Astrocyte (in vitro differentiated cells and primary cell): ENCODE measurements around the gene GLIS2. TPM values are rescaled to one million over a fixed set of nuclear protein-coding genes. Genes with fewer than 3 reads are reported as not detected.
A peak's percentile ranks its signal among the peaks of the same experiment; 100 is the strongest.

Experiments
- DNase-seq: peaks from one replicate; pipeline ENCODE4 v3.0.0-alpha.2; 2010; ENCODE audit warnings: low read depth
- FAIRE-seq: peaks from 2 replicates; lab custom pipeline; 2011; peaks lifted over from hg19 to GRCh38; lab: Jason Lieb, UNC
- H2AFZ ChIP-seq: 2 replicates; pipeline ENCODE4 v1.6.0; 2012; ENCODE audit warnings: low read depth, low read length, inconsistent platforms
- H3K27ac ChIP-seq: 2 replicates; pipeline ENCODE4 v1.5.1; 2011; ENCODE audit warnings: low read depth, low read length, inconsistent platforms
- H3K27me3 ChIP-seq: 2 replicates; pipeline ENCODE4 v1.6.0; 2011; ENCODE audit warnings: low read length, inconsistent platforms; ENCODE audit not compliant: insufficient read depth
- H3K36me3 ChIP-seq: 2 replicates; pipeline ENCODE4 v1.5.1; 2011; ENCODE audit warnings: low read length, inconsistent platforms; ENCODE audit not compliant: insufficient read depth
- H3K4me1 ChIP-seq: 2 replicates; pipeline ENCODE4 v1.5.1; 2011; ENCODE audit warnings: low read length, inconsistent platforms; ENCODE audit not compliant: insufficient read depth
- H3K4me2 ChIP-seq: 2 replicates; pipeline ENCODE4 v1.6.0; 2012; ENCODE audit warnings: low read length, inconsistent platforms
- H3K4me3 ChIP-seq: 2 replicates; pipeline ENCODE4 v1.5.1; 2011; ENCODE audit warnings: low read depth, mild to moderate bottlenecking, low read length, inconsistent platforms; ENCODE audit not compliant: insufficient read depth
- H3K79me2 ChIP-seq: 2 replicates; pipeline ENCODE4 v1.6.0; 2012; ENCODE audit warnings: mild to moderate bottlenecking, low read length, inconsistent platforms; ENCODE audit not compliant: insufficient read depth
- H3K9ac ChIP-seq: 2 replicates; pipeline ENCODE4 v1.6.0; 2012; ENCODE audit warnings: mild to moderate bottlenecking, low read length, inconsistent platforms
- H3K9me3 ChIP-seq: 2 replicates; pipeline ENCODE4 v1.5.1; 2012; ENCODE audit warnings: low read depth, mild to moderate bottlenecking, low read length, inconsistent platforms; ENCODE audit not compliant: insufficient read depth
- H4K20me1 ChIP-seq: 2 replicates; pipeline ENCODE4 v1.6.0; 2012; ENCODE audit warnings: low read length, inconsistent platforms; ENCODE audit not compliant: insufficient read depth
- H3K27ac Mint-ChIP-seq: one replicate; pipeline ENCODE4 v1.8.0; 2021; ENCODE audit warnings: mild to moderate bottlenecking, mixed read lengths; ENCODE audit not compliant: unreplicated experiment
- H3K27me3 Mint-ChIP-seq: one replicate; pipeline ENCODE4 v1.8.0; 2021; ENCODE audit warnings: low read depth, mixed read lengths; ENCODE audit not compliant: unreplicated experiment
- H3K36me3 Mint-ChIP-seq: one replicate; pipeline ENCODE4 v1.8.0; 2021; ENCODE audit warnings: low read depth, mixed read lengths; ENCODE audit not compliant: unreplicated experiment
- H3K4me1 Mint-ChIP-seq: one replicate; pipeline ENCODE4 v1.8.0; 2021; ENCODE audit warnings: low read depth, mixed read lengths; ENCODE audit not compliant: unreplicated experiment
- H3K4me3 Mint-ChIP-seq: one replicate; pipeline ENCODE4 v1.8.0; 2021; ENCODE audit warnings: mild to moderate bottlenecking, moderate library complexity, mixed read lengths; ENCODE audit not compliant: unreplicated experiment
- H3K9me3 Mint-ChIP-seq: one replicate; pipeline ENCODE4 v1.8.0; 2021; ENCODE audit warnings: mild to moderate bottlenecking, mixed read lengths; ENCODE audit not compliant: unreplicated experiment
- EZH2 ChIP-seq: IDR thresholded peaks from 2 replicates; pipeline ENCODE4 v1.6.1; 2012; ENCODE audit warnings: mild to moderate bottlenecking, low read length, inconsistent platforms; ENCODE audit not compliant: insufficient read depth
- total RNA-seq: library from RNA; stranded (reverse); gene quantifications from 2 replicates; pipeline ENCODE4 v1.2.1, GENCODE V29; 2021
- TF ChIP-seq, protein P1 (sequence below): IDR thresholded peaks from 2 replicates; pipeline ENCODE4 v1.5.1; 2011; ENCODE audit warnings: low read depth, mild to moderate bottlenecking, inconsistent platforms, low read length, moderate library complexity; ENCODE audit not compliant: insufficient read depth

The GLIS2 gene
- total RNA-seq, 1 donor from 2014 or later: 18.9 TPM

DNA sequence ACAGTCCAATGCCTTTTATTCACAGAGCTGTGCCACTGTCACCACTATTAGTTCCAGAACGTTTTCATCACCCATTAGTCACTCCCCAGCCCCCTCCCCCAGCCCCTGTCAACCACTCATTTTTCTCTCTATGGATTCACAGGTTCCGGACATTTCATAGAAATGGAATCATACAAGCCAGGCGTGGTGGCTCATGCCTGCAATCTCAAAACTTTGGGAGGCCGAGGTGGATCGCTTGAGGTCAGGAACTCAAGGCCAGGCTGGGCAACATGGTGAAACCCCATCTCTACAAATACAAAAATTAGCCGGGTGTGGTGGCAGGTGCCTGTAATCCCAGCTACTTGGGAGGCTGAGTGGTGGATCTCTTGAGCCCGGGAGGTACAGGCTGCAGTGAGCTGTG, 36.0 kb downstream of the GLIS2 start:
- DNase-seq: no peak
- H3K27ac Mint-ChIP-seq: peak overlapping the region; percentile 48

DNA sequence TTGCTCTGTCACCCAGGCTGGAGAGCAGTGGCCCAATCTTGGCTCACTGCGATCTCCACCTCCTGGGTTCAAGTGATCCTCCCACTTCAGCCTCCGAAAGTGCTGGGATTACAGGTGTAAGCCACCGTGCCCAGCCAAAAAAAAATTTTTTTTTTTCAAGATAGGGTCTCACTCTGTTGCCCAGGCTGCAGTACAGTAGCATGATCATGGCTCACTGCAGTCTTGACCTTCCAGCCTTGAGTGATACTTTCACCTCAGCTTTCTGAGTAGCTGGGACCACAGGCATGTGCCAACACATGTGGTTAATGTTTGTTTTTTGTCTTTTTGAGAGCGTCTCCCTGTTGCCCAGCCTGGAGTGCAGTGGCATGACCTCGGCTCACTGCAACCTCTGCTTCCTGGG, 37.0 kb downstream of the GLIS2 start:
- Histone ChIP-seq H3K36me3 (no peaks in the 10 kb centered on the region), H4K20me1 (peaks cover 19% of the 10 kb centered on the region), H3K79me2 (peaks cover 31% of the 10 kb centered on the region), H3K9ac (no peak overlapping the region), H2AFZ (no peak overlapping the region), H3K27ac (no peak overlapping the region), H3K4me2 (no peak overlapping the region), H3K4me3 (no peak overlapping the region), H3K4me1 (peaks cover 8% of the 10 kb centered on the region), H3K9me3 (no peaks in the 10 kb centered on the region), H3K27me3 (no peaks in the 10 kb centered on the region)
- Mint-ChIP-seq H3K9me3 (no peaks in the 10 kb centered on the region), H3K4me3 (no peak overlapping the region), H3K4me1 (peaks cover 7% of the 10 kb centered on the region), H3K27me3 (no peaks in the 10 kb centered on the region), H3K36me3 (peaks cover 2% of the 10 kb centered on the region), H3K27ac (no peak overlapping the region)
- TF ChIP-seq, protein P1, sequence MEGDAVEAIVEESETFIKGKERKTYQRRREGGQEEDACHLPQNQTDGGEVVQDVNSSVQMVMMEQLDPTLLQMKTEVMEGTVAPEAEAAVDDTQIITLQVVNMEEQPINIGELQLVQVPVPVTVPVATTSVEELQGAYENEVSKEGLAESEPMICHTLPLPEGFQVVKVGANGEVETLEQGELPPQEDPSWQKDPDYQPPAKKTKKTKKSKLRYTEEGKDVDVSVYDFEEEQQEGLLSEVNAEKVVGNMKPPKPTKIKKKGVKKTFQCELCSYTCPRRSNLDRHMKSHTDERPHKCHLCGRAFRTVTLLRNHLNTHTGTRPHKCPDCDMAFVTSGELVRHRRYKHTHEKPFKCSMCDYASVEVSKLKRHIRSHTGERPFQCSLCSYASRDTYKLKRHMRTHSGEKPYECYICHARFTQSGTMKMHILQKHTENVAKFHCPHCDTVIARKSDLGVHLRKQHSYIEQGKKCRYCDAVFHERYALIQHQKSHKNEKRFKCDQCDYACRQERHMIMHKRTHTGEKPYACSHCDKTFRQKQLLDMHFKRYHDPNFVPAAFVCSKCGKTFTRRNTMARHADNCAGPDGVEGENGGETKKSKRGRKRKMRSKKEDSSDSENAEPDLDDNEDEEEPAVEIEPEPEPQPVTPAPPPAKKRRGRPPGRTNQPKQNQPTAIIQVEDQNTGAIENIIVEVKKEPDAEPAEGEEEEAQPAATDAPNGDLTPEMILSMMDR: no peak
- FAIRE-seq (no peak), DNase-seq (no peak)

More for the DNA sequence above, 36.0 kb downstream of the GLIS2 start:
- peak overlapping the region; percentile 95 for H3K4me3 Mint-ChIP-seq
- peak overlapping the region; percentile 64 for H3K9ac ChIP-seq
- H4K20me1 ChIP-seq: peaks cover 29% of the 10 kb centered on the region
- H3K27me3 Mint-ChIP-seq: no peaks in the 10 kb centered on the region
- peaks cover 4% of the 10 kb centered on the region for H3K36me3 Mint-ChIP-seq
- peak overlapping the region; percentile 35 for H3K4me3 ChIP-seq
- peaks cover 8% of the 10 kb centered on the region for H3K4me1 ChIP-seq
- peak overlapping the region; percentile 85 for H3K4me2 ChIP-seq
- H2AFZ ChIP-seq: no peak overlapping the region
- peaks cover 41% of the 10 kb centered on the region for H3K79me2 ChIP-seq
- no peak for FAIRE-seq
- H3K36me3 ChIP-seq: no peaks in the 10 kb centered on the region
- H3K27ac ChIP-seq: peak overlapping the region; percentile 64
- no peaks in the 10 kb centered on the region for H3K27me3 ChIP-seq
- TF ChIP-seq EZH2: no peak
- TF ChIP-seq, protein P1: no peak
- no peaks in the 10 kb centered on the region for H3K9me3 ChIP-seq
- peaks cover 7% of the 10 kb centered on the region for H3K4me1 Mint-ChIP-seq
- H3K9me3 Mint-ChIP-seq: no peaks in the 10 kb centered on the region

DNA sequence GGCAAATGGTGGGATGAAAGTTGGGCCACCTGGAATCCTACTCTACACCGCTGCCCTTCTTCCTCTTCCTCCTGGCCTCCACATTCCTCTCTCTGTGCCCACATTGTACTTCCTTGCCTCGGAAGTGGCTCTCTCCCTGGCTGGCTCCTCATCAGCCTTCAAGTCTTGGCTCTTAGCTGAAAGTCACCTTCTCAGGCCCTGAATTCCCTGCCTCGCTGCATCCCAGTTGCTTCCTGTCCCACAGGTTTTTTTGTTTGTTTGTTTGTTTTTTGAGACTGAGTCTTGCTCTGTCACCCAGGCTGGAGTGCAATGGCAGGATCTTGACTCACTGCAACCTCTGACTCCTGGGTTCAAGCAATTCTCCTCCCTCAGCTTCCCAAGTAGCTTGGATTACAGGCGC, 37.8 kb downstream of the GLIS2 start:
- TF ChIP-seq, protein P1: no peak
- no peak for TF ChIP-seq EZH2
- Mint-ChIP-seq H3K36me3 (no peaks in the 10 kb centered on the region), H3K4me3 (no peak overlapping the region), H3K27ac (no peak overlapping the region), H3K27me3 (no peaks in the 10 kb centered on the region), H3K4me1 (peaks cover 7% of the 10 kb centered on the region), H3K9me3 (no peaks in the 10 kb centered on the region)
- Histone ChIP-seq H3K9ac (no peak overlapping the region), H3K4me3 (no peak overlapping the region), H4K20me1 (peaks cover 13% of the 10 kb centered on the region), H3K27ac (no peak overlapping the region), H3K4me1 (peaks cover 8% of the 10 kb centered on the region), H3K79me2 (peaks cover 23% of the 10 kb centered on the region), H2AFZ (no peak overlapping the region), H3K27me3 (no peaks in the 10 kb centered on the region), H3K36me3 (no peaks in the 10 kb centered on the region), H3K4me2 (no peak overlapping the region), H3K9me3 (no peaks in the 10 kb centered on the region)
- FAIRE-seq (no peak), DNase-seq (no peak)
